GM19452 (cell line): ENCODE measurements around the gene SIGLEC10.

Source experiments
- ATAC-seq: cut with Tn5 transposase; IDR thresholded peaks from one replicate; pipeline ENCODE4 v1.9.1; 2021; ENCODE audit not compliant: unreplicated experiment

Gene SIGLEC10

DNA sequence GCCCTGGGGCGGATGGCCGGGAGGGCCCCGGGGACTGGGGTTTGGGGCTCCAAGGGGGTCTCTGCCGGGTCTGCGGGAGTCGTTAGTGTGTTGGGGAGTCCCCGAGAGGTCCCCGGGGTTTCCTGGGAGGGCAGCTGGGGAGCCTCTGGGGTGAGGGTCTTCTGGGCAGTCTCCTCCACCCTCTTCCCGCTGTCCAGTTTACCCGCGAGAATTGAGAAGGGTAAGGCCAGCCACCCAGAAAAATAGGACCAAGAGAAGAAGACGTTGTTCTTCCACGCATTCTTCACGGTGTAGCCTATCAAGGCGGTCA lies 50.2 kb downstream of the SIGLEC10 start:
- peak; percentile 11 for ATAC-seq

GRCh38 chr19:51366389-51367254 lies 50.8 kb downstream of the SIGLEC10 start:
- ATAC-seq, result peak; percentile 43

DNA sequence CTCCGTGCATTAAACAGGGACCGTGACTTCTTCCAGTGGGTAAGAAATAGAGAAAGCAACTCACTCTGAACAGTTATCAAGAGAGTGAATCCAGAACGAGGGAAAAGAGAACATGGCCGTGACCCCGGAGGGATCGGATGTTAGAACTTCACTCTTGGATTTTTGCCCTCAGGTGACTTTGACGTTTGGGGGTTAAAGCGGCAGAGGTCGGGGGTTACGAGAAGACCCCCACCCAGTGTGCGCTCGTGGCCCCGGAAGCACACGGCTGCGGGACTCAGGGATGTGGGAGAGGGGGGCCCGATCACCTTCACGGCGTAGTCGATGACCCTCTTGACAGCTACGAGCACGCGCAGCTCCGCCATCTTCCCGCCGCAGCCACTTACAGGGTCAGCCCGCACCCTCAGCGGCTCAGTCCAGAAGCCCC lies 51.5 kb downstream of the SIGLEC10 start, which contains the start of gene ETFB:
TSS of gene ETFB (minus strand) at position 424 of the 424 bp plus-strand sequence. CDS start at position 362, 62 bp downstream.
- ATAC-seq, result no peak

DNA sequence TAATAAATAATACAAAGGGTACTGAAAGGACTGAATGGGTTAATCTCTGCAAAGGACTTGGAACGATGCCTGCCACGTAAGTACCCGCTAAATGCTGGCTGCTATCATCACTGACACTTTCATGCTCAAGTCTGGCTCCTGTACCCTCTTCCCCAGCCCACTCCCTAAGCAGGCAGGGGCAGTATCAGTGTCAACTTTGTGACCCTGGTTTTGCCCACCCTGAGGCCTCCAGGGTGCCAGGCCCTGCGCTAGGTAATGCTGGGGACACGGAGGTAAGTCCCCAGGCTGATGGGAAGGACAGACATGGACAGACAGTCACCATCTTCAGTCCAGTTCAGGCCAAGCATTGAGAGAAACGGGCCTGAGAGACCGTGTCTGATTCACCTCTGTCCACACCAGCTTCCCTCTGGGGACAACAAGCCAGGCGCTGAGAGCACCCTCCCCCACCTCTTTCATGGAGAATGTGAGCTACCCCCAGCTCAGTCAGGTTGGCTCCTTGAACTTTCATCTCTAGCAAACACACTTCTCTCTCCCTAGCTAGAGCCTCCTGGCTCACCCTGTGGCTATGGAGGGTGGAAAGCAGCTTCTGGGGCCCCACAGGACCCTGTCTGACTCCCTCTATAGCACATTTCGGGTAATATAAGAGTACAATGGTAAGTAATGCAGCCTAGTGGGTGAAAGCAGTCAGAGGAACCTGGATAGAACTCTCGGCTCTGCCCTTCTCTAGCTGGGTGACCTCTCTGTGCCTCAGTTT lies 52.1 kb downstream of the SIGLEC10 start:
- ATAC-seq, result no peak

GRCh38 chr19:51364200-51365106 lies 53.0 kb downstream of the SIGLEC10 start:
- ATAC-seq, result no peak

DNA sequence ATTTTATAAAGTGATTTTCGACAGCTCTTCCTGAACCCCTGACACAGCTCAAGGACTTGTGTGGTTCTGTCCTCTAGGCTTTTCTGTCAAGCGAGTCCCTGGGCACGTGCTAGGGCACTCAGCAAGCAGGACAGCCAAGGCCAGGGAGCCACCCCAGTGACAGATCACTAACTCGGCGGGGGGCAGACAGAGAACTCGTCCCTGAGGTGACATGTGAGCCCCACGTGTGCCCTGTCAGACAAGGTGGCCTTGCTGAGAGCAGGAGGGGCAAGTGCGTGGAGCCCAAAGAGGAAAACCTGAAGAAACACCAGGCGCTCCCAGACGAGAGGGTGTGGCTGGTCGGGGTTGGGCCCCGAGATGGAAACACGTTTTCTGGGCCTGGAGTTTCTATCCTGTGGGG lies 56.2 kb downstream of the SIGLEC10 start:
- ATAC-seq, result no peak
